ENCODE measurements around the gene CELF2. TPM values are rescaled to one million over a fixed set of nuclear protein-coding genes. Genes with fewer than 3 reads are reported as not detected.

Gene CELF2
- total and polyA plus RNA-seq, 9 of the 15 experiments (the other 6 are each of a cell fraction or from before 2014, with no cell fraction given) = 4.0 to 20.3 (median 11.1) TPM

- in situ Hi-C loops (cut with MboI) (no loop called here), intact Hi-C loops (cut with micrococcal nuclease) (no loop called here)
- BruUV-seq (replicated peaks) = no TSS peak
- Histone ChIP-seq H3K4me1 (replicated peaks in 1 of 2; ENCODE audit: control insufficient read depth in 2 of 2, insufficient read depth in 2 of 2, low read length in 2 of 2) (no peaks in the 10 kb centered on the region), H3K9ac (ENCODE audit: insufficient read depth in 1 of 2, low read depth in 2 of 2, low read length in 2 of 2) (no peak overlapping the region), H3K27ac (ENCODE audit: extremely low read depth, low read depth, low read length) (no peak overlapping the region), H3K27me3 (ENCODE audit: control insufficient read depth in 2 of 2, insufficient read depth in 2 of 2, low read length in 2 of 2) (no peaks in the 10 kb centered on the region), H3K4me2 (ENCODE audit: insufficient read depth, low read length) (no peak overlapping the region), H4K20me1 (replicated peaks; ENCODE audit: control insufficient read depth, insufficient read depth, low read length) (no peaks in the 10 kb centered on the region), H3K79me2 (ENCODE audit: control insufficient read depth, insufficient read depth, low read length) (no peaks in the 10 kb centered on the region), H3K9me1 (ENCODE audit: control insufficient read depth, insufficient read depth, low read length) (no peaks in the 10 kb centered on the region), H2AFZ (ENCODE audit: low read depth, low read length) (no peak overlapping the region), H3K36me3 (ENCODE audit: control insufficient read depth, insufficient read depth, low read length) (no peaks in the 10 kb centered on the region), H3K4me3 (no peak overlapping the region), H3K9me3 (replicated peaks; ENCODE audit: control insufficient read depth, insufficient read depth, low read depth, low read length) (no peaks in the 10 kb centered on the region)
- ATAC-seq (no peak), FAIRE-seq (no peak), DNase-seq (ENCODE audit: extremely low read depth in 1 of 4, low spot score in 3 of 4) (no peak)
- ChIA-PET CTCF (ENCODE audit: low intra/inter-chr PET ratio) (no interaction called here), POLR2A (interaction anchor here (0.6 kb wide), 1 partner anchor 257 kb away, joined by 3 read pairs; no protein-coding TSS in a partner anchor)
- 23% methylated on average over 7 of the region's 7 CpGs for WGBS (ENCODE audit: insufficient coverage, low coverage, missing lambda C conversion rate)
- TF ChIP-seq ZNF384 (IDR thresholded peaks at IDR 0.05; ENCODE audit: low read depth, low read length) = no peak
- no peak for TF ChIP-seq AFF4 (CRISPR knock-in tag; IDR thresholded peaks at IDR 0.05)
- TF ChIP-seq PHF8 (IDR thresholded peaks at IDR 0.05; ENCODE audit: borderline replicate concordance, low read length) = no peak
- no peak for TF ChIP-seq KAT8 (IDR thresholded peaks at IDR 0.05; ENCODE audit: low read depth)
- TF ChIP-seq TCF7L2 (IDR thresholded peaks at IDR 0.05; ENCODE audit: low read depth, low read length) = no peak
- no peak for TF ChIP-seq SIX5 (IDR thresholded peaks at IDR 0.05; ENCODE audit: borderline replicate concordance in 1 of 2, insufficient read depth in 1 of 2, low read depth in 1 of 2, low read length in 2 of 2)
- TF ChIP-seq CREB5 (CRISPR knock-in tag; IDR thresholded peaks at IDR 0.05) = no peak
- TF ChIP-seq HNRNPUL1 (IDR thresholded peaks at IDR 0.05; ENCODE audit: low read length) = no peak
- TF ChIP-seq ZNF146 (CRISPR knock-in tag; IDR thresholded peaks at IDR 0.05; ENCODE audit: unreplicated experiment) = no peak
- no peak for TF ChIP-seq FOXJ3 (CRISPR knock-in tag; IDR thresholded peaks at IDR 0.05)
- no peak for TF ChIP-seq MCM2 (IDR thresholded peaks at IDR 0.05; ENCODE audit: low read depth)
- TF ChIP-seq MTA1 (IDR thresholded peaks at IDR 0.05; ENCODE audit: borderline replicate concordance) = no peak
Measured at GRCh38 chr10:11212288-11213085, 194.8 kb downstream of the CELF2 start.

Measured in K562 (cell line).